Measurements from ENCODE around the gene GLP2R.

Gene GLP2R

GRCh38 chr17:9934331-9934730 lies 108.6 kb downstream of the GLP2R start:
- H3K36me3 ChIP-seq (ENCODE audit: control insufficient read depth, insufficient read depth, low read length): peaks cover 15% of the 10 kb centered on the region
- WGBS, 2 experiments (ENCODE audit: insufficient coverage in 2 of 2): 93 to 96% methylated on average over 6 of the region's 7 CpGs
- peaks cover 2% of the 10 kb centered on the region for H3K4me1 ChIP-seq (ENCODE audit: control insufficient read depth, insufficient read depth, low read length, poor library complexity, severe bottlenecking)
- H3K9me3 ChIP-seq (ENCODE audit: control insufficient read depth, low read length): peaks cover 7% of the 10 kb centered on the region
- no peak overlapping the region for H3K27ac ChIP-seq (ENCODE audit: low read depth, low read length, severe bottlenecking)
- no peak overlapping the region for H3K4me3 ChIP-seq (ENCODE audit: extremely low read depth, insufficient read depth, low read length, poor library complexity, severe bottlenecking)

- Histone ChIP-seq H3K4me1 (ENCODE audit: control insufficient read depth, insufficient read depth, low read length, poor library complexity, severe bottlenecking) (peaks cover 2% of the 10 kb centered on the region), H3K36me3 (ENCODE audit: control insufficient read depth, insufficient read depth, low read length) (peaks cover 23% of the 10 kb centered on the region), H3K4me3 (ENCODE audit: extremely low read depth, insufficient read depth, low read length, poor library complexity, severe bottlenecking) (no peak overlapping the region), H3K27ac (ENCODE audit: low read depth, low read length, severe bottlenecking) (no peak overlapping the region), H3K9me3 (ENCODE audit: control insufficient read depth, low read length) (peaks cover 7% of the 10 kb centered on the region)
- 92 to 95% methylated on average over 5 of the region's 6 CpGs for WGBS, 2 experiments (ENCODE audit: insufficient coverage in 2 of 2)
These were observed 109.7 kb downstream of the GLP2R start for GRCh38 chr17:9935408-9935807.

DNA sequence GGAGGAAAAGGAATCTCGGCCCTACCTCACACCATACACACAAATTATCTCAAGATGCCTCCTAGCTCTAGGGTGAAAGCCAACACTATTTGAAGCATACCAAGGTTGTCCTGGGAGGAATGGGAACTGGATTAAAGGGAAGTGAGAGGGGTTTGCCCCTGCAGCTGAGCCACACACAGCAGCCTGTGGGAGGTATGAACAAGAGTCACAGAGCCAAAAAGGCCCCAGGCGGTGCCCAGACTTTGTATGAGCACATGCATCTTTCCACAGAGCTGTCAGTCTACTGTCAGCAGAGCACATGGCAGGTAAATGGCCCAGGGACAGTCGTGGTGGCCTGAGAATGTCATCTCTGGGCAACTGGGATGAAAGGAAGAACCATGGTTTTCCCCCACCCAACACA lies 110.4 kb downstream of the GLP2R start:
- Histone ChIP-seq H3K36me3 (ENCODE audit: control insufficient read depth, insufficient read depth, low read length) (peaks cover 30% of the 10 kb centered on the region), H3K27ac (ENCODE audit: low read depth, low read length, severe bottlenecking) (no peak overlapping the region), H3K4me1 (ENCODE audit: control insufficient read depth, insufficient read depth, low read length, poor library complexity, severe bottlenecking) (peaks cover 2% of the 10 kb centered on the region), H3K9me3 (ENCODE audit: control insufficient read depth, low read length) (peaks cover 7% of the 10 kb centered on the region), H3K4me3 (ENCODE audit: extremely low read depth, insufficient read depth, low read length, poor library complexity, severe bottlenecking) (no peak overlapping the region)
- WGBS, 2 experiments (ENCODE audit: insufficient coverage in 2 of 2): 78 to 93% methylated on average over 1 to 2 of the region's 3 CpGs

DNA sequence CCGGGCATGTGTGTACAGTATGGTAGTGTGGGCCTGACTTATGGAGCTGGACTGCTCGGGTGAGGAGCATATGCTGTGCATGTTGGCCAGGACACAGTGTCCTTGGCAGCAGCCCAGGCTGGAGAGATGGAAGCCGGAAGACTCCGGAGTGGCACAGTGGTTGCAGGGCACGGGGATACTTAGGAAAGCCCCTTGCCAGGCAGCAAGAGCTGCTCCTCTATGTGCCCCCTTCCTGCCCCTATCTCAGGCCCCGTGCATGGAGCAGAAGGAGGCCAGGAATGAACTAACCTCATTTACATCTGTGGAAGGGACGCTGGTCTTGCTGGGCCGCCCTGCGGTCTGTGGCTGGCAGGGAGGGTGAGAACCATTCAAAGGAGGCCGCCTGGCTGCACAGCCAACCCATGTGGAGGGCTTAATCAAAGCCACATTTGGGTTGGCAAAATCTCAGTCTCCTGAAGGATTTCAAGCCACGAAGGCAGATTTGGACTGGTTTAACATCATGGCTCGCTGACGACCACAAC lies 111.6 kb downstream of the GLP2R start:
- H3K4me1 ChIP-seq (ENCODE audit: control insufficient read depth, insufficient read depth, low read length, poor library complexity, severe bottlenecking): no peaks in the 10 kb centered on the region
- 90 to 94% methylated on average over 12 of the region's 13 CpGs for WGBS, 2 experiments (ENCODE audit: insufficient coverage in 2 of 2)
- no peak overlapping the region for H3K4me3 ChIP-seq (ENCODE audit: extremely low read depth, insufficient read depth, low read length, poor library complexity, severe bottlenecking)
- peaks cover 34% of the 10 kb centered on the region for H3K36me3 ChIP-seq (ENCODE audit: control insufficient read depth, insufficient read depth, low read length)
- H3K9me3 ChIP-seq (ENCODE audit: control insufficient read depth, low read length): peaks cover 7% of the 10 kb centered on the region
- H3K27ac ChIP-seq (ENCODE audit: low read depth, low read length, severe bottlenecking): no peak overlapping the region

DNA sequence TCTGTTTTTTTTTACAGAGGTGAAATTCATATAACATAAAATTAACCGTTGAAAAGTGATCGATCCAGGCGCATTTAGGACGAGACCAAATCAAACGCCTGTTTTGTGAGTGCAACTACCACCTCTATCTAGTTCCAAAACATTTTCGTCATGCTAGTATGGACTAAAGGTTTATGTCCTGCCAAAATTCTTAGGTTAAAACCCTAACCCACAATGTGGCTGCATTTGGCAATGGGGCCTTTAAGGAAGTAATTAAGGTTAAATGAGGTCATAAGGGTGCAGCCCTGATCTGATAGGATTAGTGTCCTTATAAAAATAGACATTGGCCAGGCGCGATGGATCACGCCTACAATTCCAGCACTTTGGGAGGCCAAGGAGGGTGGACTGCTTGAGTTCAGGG lies 112.2 kb downstream of the GLP2R start:
- Histone ChIP-seq H3K36me3 (ENCODE audit: control insufficient read depth, insufficient read depth, low read length) (peaks cover 40% of the 10 kb centered on the region), H3K9me3 (ENCODE audit: control insufficient read depth, low read length) (peaks cover 7% of the 10 kb centered on the region), H3K27ac (ENCODE audit: low read depth, low read length, severe bottlenecking) (no peak overlapping the region), H3K4me1 (ENCODE audit: control insufficient read depth, insufficient read depth, low read length, poor library complexity, severe bottlenecking) (no peaks in the 10 kb centered on the region), H3K4me3 (ENCODE audit: extremely low read depth, insufficient read depth, low read length, poor library complexity, severe bottlenecking) (no peak overlapping the region)
- WGBS, 2 experiments (ENCODE audit: insufficient coverage in 2 of 2): 94 to 99% methylated on average over 3 to 7 of the region's 9 CpGs

DNA sequence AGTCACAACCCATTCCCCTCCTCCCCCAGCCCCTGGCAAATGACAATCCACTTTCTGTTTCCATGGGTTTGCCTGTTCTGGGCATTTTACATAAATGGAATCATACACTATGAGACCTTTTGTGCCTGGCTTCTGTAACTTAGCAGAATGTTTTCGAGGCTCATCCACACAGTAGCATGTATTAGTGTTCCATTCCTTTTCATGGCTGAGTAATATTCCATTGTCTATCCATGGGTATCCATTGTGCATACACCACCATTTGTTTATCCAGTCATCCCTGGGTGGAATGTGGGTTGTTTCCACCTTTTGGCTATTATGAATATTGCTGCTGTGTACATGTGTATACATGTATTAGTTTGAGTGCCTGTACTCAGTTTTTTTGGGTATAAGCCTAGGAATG lies 113.0 kb downstream of the GLP2R start:
- WGBS, 2 experiments (ENCODE audit: insufficient coverage in 2 of 2): no CpG with 5 or more reads among the region's 1 CpG
- no peak overlapping the region for H3K4me3 ChIP-seq (ENCODE audit: extremely low read depth, insufficient read depth, low read length, poor library complexity, severe bottlenecking)
- H3K4me1 ChIP-seq (ENCODE audit: control insufficient read depth, insufficient read depth, low read length, poor library complexity, severe bottlenecking): no peaks in the 10 kb centered on the region
- no peak overlapping the region for H3K27ac ChIP-seq (ENCODE audit: low read depth, low read length, severe bottlenecking)
- peaks cover 41% of the 10 kb centered on the region for H3K36me3 ChIP-seq (ENCODE audit: control insufficient read depth, insufficient read depth, low read length)
- H3K9me3 ChIP-seq (ENCODE audit: control insufficient read depth, low read length): peaks cover 7% of the 10 kb centered on the region

DNA sequence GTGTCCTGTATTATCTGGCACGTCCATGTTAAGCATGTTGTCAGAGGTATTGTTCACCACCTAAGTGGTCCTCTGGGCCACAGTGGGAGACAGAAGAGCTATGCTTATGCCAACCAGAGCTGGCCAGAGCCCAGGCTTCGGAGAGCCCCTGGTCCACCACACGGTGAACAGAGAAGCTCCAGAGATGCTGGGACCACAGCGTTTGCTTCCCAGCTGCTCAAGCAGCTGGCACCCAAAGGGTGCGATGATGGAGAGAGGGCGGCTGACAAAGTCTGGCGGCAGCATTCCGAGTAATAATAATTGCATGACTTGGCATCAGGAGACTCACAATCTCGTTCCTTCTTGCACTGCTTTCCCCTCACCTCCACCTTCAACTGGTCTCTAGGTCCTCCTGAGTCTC lies 115.1 kb downstream of the GLP2R start:
- no peak overlapping the region for H3K27ac ChIP-seq (ENCODE audit: low read depth, low read length, severe bottlenecking)
- H3K36me3 ChIP-seq (ENCODE audit: control insufficient read depth, insufficient read depth, low read length): peaks cover 39% of the 10 kb centered on the region
- peaks cover 7% of the 10 kb centered on the region for H3K9me3 ChIP-seq (ENCODE audit: control insufficient read depth, low read length)
- no peaks in the 10 kb centered on the region for H3K4me1 ChIP-seq (ENCODE audit: control insufficient read depth, insufficient read depth, low read length, poor library complexity, severe bottlenecking)
- H3K4me3 ChIP-seq (ENCODE audit: extremely low read depth, insufficient read depth, low read length, poor library complexity, severe bottlenecking): no peak overlapping the region
- WGBS, 2 experiments (ENCODE audit: insufficient coverage in 2 of 2): 93 to 96% methylated on average over 9 of the region's 9 CpGs

GRCh38 chr17:9941305-9941704 lies 115.6 kb downstream of the GLP2R start:
- Histone ChIP-seq H3K36me3 (ENCODE audit: control insufficient read depth, insufficient read depth, low read length) (peaks cover 39% of the 10 kb centered on the region), H3K9me3 (ENCODE audit: control insufficient read depth, low read length) (peaks cover 7% of the 10 kb centered on the region), H3K27ac (ENCODE audit: low read depth, low read length, severe bottlenecking) (no peak overlapping the region), H3K4me3 (ENCODE audit: extremely low read depth, insufficient read depth, low read length, poor library complexity, severe bottlenecking) (no peak overlapping the region), H3K4me1 (ENCODE audit: control insufficient read depth, insufficient read depth, low read length, poor library complexity, severe bottlenecking) (no peaks in the 10 kb centered on the region)
- WGBS, 2 experiments (ENCODE audit: insufficient coverage in 2 of 2): 95 to 100% methylated on average over 10 to 11 of the region's 13 CpGs

Measured in mesodermal cell (in vitro differentiated cells).